Sigmoid colon (tissue), 7 donors: ENCODE results near the gene IFITM10. TPM values are rescaled to one million over a fixed set of nuclear protein-coding genes. Genes with fewer than 3 reads are reported as not detected.

Source experiments
- DNase-seq: peaks from one replicate; pipeline ENCODE4 v3.0.0-alpha.2; 2019
- H3K27ac ChIP-seq, 4 donors: fragments of 200-600 bp; sonication (generic); one replicate each; pipeline ENCODE4 v1.5.1; 2016 to 2019; ENCODE audit warnings: mild to moderate bottlenecking in 1 of 4
- H3K27me3 ChIP-seq, 3 donors: fragments of 200-600 bp; sonication (generic); one replicate each; pipeline ENCODE4 v1.5.1; 2019; ENCODE audit warnings: mild to moderate bottlenecking in 1 of 3
- H3K36me3 ChIP-seq, 4 donors: fragments of 200-600 bp; sonication (generic); one replicate each; pipeline ENCODE4 v1.5.1; 2016 to 2019
- H3K4me1 ChIP-seq, 4 donors: fragments of 200-600 bp; sonication (generic); one replicate each; pipeline ENCODE4 v1.5.1; 2017 to 2019
- H3K4me3 ChIP-seq, 4 donors: fragments of 200-600 bp; sonication (generic); one replicate each; pipeline ENCODE4 v1.5.1; 2017 to 2019; ENCODE audit warnings: mild to moderate bottlenecking in 2 of 4, moderate library complexity in 1 of 4
- H3K9me3 ChIP-seq, 4 donors: fragments of 200-600 bp in 3 of 4; sonication (generic) in 3 of 4; one replicate each; pipeline versions ENCODE4 v1.5.1 to v1.6.1; 2013 to 2019
- EP300 ChIP-seq, 4 donors: sonication (generic); formaldehyde crosslinking; IDR thresholded peaks; one replicate each; pipeline ENCODE4 v1.6.1; 2017; ENCODE audit warnings: antibody characterized with exemption in 4 of 4
- POLR2A ChIP-seq, 2 donors: fragments of 450-650 bp; IDR thresholded peaks; one replicate each; pipeline ENCODE4 v1.6.1; 2016; ENCODE audit warnings: antibody characterized with exemption in 2 of 2, mild to moderate bottlenecking in 2 of 2, moderate library complexity in 2 of 2
- POLR2AphosphoS5 ChIP-seq, 4 donors: sonication (generic); formaldehyde crosslinking; IDR thresholded peaks; one replicate each; pipeline ENCODE4 v1.6.1; 2017; ENCODE audit warnings: antibody characterized with exemption in 4 of 4
- WGBS, 2 donors: extraction: QIAGEN DNeasy Blood & Tissue Kit; methylation state at CpG; one replicate each; pipeline ENCODE4 v1.1.7; 2013; 5-methylcytosine and 5-hydroxymethylcytosine counted together
- intact Hi-C: fragments of 100-400 bp; cut with DNase I; formaldehyde crosslinking; loops from one replicate; pipeline ENCODE4 v1.15.1; 2023
- polyA plus RNA-seq, 3 donors: library from polyadenylated mRNA; stranded (reverse); fragments of 200-250 nt; gene quantifications; one replicate each; pipeline ENCODE4 v1.2.3, GENCODE V29; 2013
- total RNA-seq, 4 donors: library from RNA; depleted of rRNA; stranded (reverse); fragments of >200 nt; gene quantifications; one replicate each; pipeline ENCODE4 v1.1.0, GENCODE V29; 2016
- TF ChIP-seq, protein P1 (sequence below), 4 experiments: fragments of 450-650 bp in 3 of 4; fragments of 200-600 bp in 1 of 4; IDR thresholded peaks; one replicate each; pipeline ENCODE4 v1.5.1; 2016 to 2019; ENCODE audit warnings: antibody characterized with exemption in 4 of 4, mild to moderate bottlenecking in 3 of 4, moderate library complexity in 2 of 4
- donor health status: healthy with polysubstance abuse.
- donor health status: Bipolar disorder and iron deficiency.
- donor health status: healthy.

Gene IFITM10
- total and polyA plus RNA-seq, 7 donors, result 0.36 to 1.4 (median 0.60) TPM; not detected in 2

DNA sequence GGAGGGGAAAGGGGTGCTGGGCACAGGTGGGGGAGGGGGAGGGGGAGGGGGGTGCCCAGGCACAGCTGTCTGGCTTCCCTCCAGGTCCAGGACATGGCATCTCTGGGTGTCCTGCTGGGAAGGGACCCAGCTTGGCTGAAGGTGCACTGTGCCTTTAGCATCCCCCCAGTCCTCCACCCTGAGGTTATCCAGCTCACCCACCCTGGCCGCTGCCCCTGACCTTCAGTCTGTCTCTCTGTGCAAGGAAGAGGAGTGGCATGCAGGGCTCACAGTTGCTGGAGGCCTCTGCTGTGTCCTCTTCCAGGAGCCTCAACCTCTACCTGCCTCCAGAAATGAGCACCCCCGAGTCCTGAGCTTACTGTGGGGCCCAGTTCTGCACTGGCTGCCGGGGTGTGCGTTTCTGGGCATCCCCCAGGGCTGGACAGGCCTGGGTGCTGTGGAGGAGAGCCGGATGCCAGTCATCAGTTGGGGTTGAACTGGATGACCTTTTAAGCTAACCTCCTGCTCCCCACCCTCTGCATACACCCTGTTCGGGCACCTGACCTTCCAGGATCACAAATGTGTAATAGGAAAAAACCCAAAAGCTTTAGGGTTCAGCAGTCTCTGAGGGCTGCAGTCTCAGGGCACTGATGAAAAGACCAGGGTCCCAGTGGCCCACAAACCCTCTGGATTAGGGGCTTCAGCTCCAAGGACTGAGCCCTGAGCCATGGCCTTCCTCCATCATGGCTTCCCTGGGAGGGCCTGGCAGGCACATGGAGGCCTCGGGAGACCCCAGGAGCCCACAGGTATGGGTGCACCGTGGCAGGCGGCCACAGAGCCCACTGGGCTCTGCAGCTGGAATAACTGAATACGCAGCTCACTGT is 23.0 kb upstream of the IFITM10 start:
- H3K27me3 ChIP-seq, result no peaks in the 10 kb centered on the region
- TF ChIP-seq EP300 (IDR thresholded peaks at IDR 0.05), result no peak
- TF ChIP-seq POLR2A (IDR thresholded peaks at IDR 0.05), result no peak
- no peak for TF ChIP-seq POLR2AphosphoS5 (IDR thresholded peaks at IDR 0.05)
- H3K9me3 ChIP-seq, result no peaks in the 10 kb centered on the region
- DNase-seq, result peak; percentile 56
- no peaks in the 10 kb centered on the region for H3K36me3 ChIP-seq
- H3K4me3 ChIP-seq, result no peak overlapping the region
- intact Hi-C loops, result no loop called here
- WGBS, 2 donors, result 73 to 83% methylated on average over 10 of the region's 10 CpGs
- peaks cover 0 to 13% (median 8%) of the 10 kb centered on the region in 4 donors for H3K4me1 ChIP-seq
- no peak overlapping the region for H3K27ac ChIP-seq

DNA sequence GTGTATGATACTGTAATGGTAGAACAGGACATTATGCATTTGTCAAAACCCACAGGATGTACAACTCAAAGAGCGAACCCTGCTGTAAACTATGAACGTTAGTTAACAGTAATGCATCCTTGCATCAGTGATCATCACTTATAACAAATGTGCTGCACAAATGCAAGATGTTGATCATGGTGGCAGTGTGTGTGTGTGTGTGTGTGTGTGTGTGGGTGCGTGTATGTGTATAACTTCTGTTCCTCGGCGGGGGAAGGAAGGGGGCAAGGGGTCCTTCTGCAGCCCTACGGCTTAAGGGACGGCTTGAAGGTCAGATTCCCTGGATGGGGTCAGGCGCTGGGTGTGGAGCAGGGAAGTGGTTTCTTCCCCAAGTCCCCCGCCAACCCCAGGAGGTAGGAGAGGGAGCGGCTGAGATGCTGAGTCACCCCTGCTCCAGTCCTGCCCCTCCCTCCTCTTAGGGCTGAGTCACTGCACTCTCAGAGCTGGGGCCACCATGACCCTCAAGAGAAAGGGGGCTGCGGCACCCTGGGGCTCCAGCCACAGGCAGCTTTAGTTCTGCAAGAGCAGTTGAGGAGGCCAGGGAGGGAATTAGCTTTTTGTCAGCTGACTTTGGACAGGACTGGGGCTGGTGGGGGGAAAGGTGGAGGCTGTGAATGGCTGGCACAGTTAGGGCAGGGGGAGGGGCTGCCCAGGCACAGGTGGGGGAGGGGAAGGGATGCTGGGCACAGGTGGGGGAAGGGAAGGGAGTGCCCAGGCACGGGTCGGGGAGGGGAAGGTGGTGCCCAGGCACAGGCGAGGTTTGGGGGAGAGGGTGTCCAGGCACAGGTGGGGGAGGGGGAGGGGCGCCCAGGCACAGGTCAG is 22.1 kb upstream of the IFITM10 start:
- intact Hi-C loops, result no loop called here
- no peaks in the 10 kb centered on the region for H3K36me3 ChIP-seq
- H3K4me1 ChIP-seq, result peaks cover 0 to 13% (median 8%) of the 10 kb centered on the region in 4 donors
- no peak for TF ChIP-seq POLR2A (IDR thresholded peaks at IDR 0.05)
- TF ChIP-seq, protein P1, sequence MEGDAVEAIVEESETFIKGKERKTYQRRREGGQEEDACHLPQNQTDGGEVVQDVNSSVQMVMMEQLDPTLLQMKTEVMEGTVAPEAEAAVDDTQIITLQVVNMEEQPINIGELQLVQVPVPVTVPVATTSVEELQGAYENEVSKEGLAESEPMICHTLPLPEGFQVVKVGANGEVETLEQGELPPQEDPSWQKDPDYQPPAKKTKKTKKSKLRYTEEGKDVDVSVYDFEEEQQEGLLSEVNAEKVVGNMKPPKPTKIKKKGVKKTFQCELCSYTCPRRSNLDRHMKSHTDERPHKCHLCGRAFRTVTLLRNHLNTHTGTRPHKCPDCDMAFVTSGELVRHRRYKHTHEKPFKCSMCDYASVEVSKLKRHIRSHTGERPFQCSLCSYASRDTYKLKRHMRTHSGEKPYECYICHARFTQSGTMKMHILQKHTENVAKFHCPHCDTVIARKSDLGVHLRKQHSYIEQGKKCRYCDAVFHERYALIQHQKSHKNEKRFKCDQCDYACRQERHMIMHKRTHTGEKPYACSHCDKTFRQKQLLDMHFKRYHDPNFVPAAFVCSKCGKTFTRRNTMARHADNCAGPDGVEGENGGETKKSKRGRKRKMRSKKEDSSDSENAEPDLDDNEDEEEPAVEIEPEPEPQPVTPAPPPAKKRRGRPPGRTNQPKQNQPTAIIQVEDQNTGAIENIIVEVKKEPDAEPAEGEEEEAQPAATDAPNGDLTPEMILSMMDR (IDR thresholded peaks at IDR 0.05), result no peak
- TF ChIP-seq EP300 (IDR thresholded peaks at IDR 0.05), result no peak
- no peak for TF ChIP-seq POLR2AphosphoS5 (IDR thresholded peaks at IDR 0.05)
- H3K27ac ChIP-seq, result peak overlapping the region in 1 of 4 donors; percentile 47
- no peaks in the 10 kb centered on the region for H3K9me3 ChIP-seq
- 9 to 21% methylated on average over 14 to 15 of the region's 15 CpGs for WGBS, 2 donors
- DNase-seq, result peak; percentile 81
- no peaks in the 10 kb centered on the region for H3K27me3 ChIP-seq
- H3K4me3 ChIP-seq, result no peak overlapping the region

DNA sequence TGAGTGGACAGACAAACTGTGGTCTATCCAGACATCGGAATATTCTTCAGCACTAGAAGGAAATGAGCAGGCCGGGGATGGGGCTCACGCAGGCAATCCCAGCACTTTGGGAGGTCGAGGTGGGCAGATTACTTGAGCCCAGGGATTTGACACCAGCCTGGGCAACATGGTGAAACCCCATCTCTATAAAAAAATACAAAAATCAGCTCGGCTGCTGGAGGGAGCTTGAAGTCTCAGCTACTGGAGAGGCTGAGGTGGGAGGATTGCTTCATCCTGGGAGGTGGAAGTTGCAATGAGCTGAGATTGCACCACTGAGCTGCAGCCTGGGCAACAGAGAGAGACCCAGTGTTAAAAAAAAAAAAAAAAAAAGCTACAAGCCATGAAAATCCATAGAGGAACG is 21.3 kb upstream of the IFITM10 start:
- H3K27ac ChIP-seq, result no peak overlapping the region

DNA sequence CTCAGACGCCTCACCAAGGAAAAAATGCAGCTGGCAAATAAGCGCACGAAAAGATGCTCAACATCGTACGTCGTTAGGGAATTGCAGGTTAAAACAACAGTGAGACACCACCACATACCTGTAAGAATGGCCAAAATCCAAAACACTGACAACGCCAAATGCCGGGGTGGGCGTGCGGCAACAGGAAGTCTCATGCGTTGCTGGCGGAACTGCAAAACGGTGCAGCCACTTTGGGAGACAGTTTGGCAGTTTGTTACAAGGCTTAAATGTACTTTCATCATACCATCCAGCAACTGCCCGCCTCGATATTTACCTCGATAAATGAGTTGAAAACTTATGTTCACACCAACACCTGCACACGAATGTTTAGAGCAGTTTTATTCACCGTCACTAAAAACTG is 20.9 kb upstream of the IFITM10 start:
- 88% methylated on average over 18 of the region's 18 CpGs for WGBS, 2 donors
- Histone ChIP-seq H3K4me3 (no peak overlapping the region), H3K27ac (no peak overlapping the region), H3K36me3 (no peaks in the 10 kb centered on the region), H3K4me1 (peaks cover 0 to 13% (median 8%) of the 10 kb centered on the region in 4 donors), H3K9me3 (no peaks in the 10 kb centered on the region), H3K27me3 (no peaks in the 10 kb centered on the region)
- no peak for DNase-seq
- TF ChIP-seq POLR2AphosphoS5 (IDR thresholded peaks at IDR 0.05), result no peak
- no peak for TF ChIP-seq EP300 (IDR thresholded peaks at IDR 0.05)
- no peak for TF ChIP-seq POLR2A (IDR thresholded peaks at IDR 0.05)
- TF ChIP-seq, protein P1 (IDR thresholded peaks at IDR 0.05), result no peak
- intact Hi-C loops, result no loop called here

More for the DNA sequence above, 21.3 kb upstream of the IFITM10 start:
- H3K4me1 ChIP-seq, result peaks cover 0 to 13% (median 8%) of the 10 kb centered on the region in 4 donors
- intact Hi-C loops, result no loop called here
- WGBS, 2 donors, result 85 to 86% methylated on average over 6 of the region's 6 CpGs
- TF ChIP-seq, protein P1 (IDR thresholded peaks at IDR 0.05), result no peak
- no peak for TF ChIP-seq POLR2AphosphoS5 (IDR thresholded peaks at IDR 0.05)
- TF ChIP-seq POLR2A (IDR thresholded peaks at IDR 0.05), result no peak
- TF ChIP-seq EP300 (IDR thresholded peaks at IDR 0.05), result no peak
- no peaks in the 10 kb centered on the region for H3K9me3 ChIP-seq
- no peaks in the 10 kb centered on the region for H3K36me3 ChIP-seq
- peak; percentile 58 for DNase-seq
- H3K27me3 ChIP-seq, result no peaks in the 10 kb centered on the region
- no peak overlapping the region for H3K4me3 ChIP-seq

DNA sequence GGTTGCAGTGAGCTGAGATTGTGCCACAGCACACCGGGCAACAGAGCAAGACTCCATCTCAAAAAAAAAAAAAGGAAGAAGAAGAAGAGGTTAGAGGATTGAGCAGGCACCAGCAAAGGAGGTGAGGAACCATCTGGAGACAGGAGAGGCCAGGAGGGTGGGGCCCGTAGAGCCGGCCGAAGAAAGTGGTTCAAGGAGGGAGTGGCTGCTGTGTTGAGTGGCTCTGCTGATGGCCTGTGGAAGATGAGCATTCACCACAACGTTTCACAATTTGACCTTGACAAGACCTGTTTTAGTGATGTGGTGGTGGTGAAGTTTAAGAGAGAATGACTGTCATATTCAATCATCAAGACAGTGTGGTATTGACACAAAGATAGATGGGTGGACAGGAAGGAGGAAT is 20.1 kb upstream of the IFITM10 start:
- no peaks in the 10 kb centered on the region for H3K36me3 ChIP-seq
- peaks cover 0 to 13% (median 8%) of the 10 kb centered on the region in 4 donors for H3K4me1 ChIP-seq
- H3K4me3 ChIP-seq, result no peak overlapping the region
- no peaks in the 10 kb centered on the region for H3K9me3 ChIP-seq
- H3K27me3 ChIP-seq, result no peaks in the 10 kb centered on the region
- intact Hi-C loops, result no loop called here
- peak; percentile 60 for DNase-seq
- WGBS, 2 donors, result 27 to 72% methylated on average over 5 of the region's 5 CpGs
- TF ChIP-seq, protein P1 (IDR thresholded peaks at IDR 0.05), result no peak
- TF ChIP-seq EP300 (IDR thresholded peaks at IDR 0.05) (no peak), POLR2A (IDR thresholded peaks at IDR 0.05) (no peak), POLR2AphosphoS5 (IDR thresholded peaks at IDR 0.05) (no peak)
- no peak overlapping the region for H3K27ac ChIP-seq
